HepG2 (cell line): ENCODE measurements around the gene PCGF2. TPM values are rescaled to one million over a fixed set of nuclear protein-coding genes. Genes with fewer than 3 reads are reported as not detected.

ENCODE experiments used
- ARNTL ChIP-seq: sonication (generic); formaldehyde crosslinking; IDR thresholded peaks from 2 replicates; pipeline ENCODE4 v1.4.0; 2020; ENCODE audit warnings: mild to moderate bottlenecking, missing genetic modification reagents
- ATF7-NPFF ChIP-seq: sonication (generic); formaldehyde crosslinking; IDR thresholded peaks from 2 replicates; pipeline ENCODE4 v1.8.1; 2023; ENCODE audit warnings: mild to moderate bottlenecking, low read depth, missing genetic modification reagents, moderate library complexity
- DNMT1 ChIP-seq: sonication (generic); formaldehyde crosslinking; IDR thresholded peaks from 2 replicates; pipeline ENCODE4 v1.5.1; 2020; ENCODE audit warnings: mild to moderate bottlenecking, missing genetic modification reagents
- FOXM1 ChIP-seq: sonication (generic); formaldehyde crosslinking; IDR thresholded peaks from 2 replicates; pipeline ENCODE4 v1.5.0; 2020; ENCODE audit warnings: missing genetic modification reagents
- KLF9 ChIP-seq: IDR thresholded peaks from 2 replicates; pipeline ENCODE4 v1.6.1; 2016; ENCODE audit warnings: low read depth
- MEIS2 ChIP-seq: sonication (generic); formaldehyde crosslinking; IDR thresholded peaks from 2 replicates; pipeline ENCODE4 v1.9.0; 2021; ENCODE audit warnings: mild to moderate bottlenecking, missing genetic modification reagents
- MXD4 ChIP-seq: IDR thresholded peaks from 2 replicates; pipeline ENCODE4 v1.6.1; 2016; ENCODE audit warnings: mild to moderate bottlenecking, missing biosample characterization, missing genetic modification reagents
- NFYB ChIP-seq: sonication (generic); formaldehyde crosslinking; IDR thresholded peaks from 2 replicates; pipeline ENCODE4 v1.4.0; 2020; ENCODE audit warnings: missing genetic modification reagents
- NFYC ChIP-seq: IDR thresholded peaks from 2 replicates; pipeline ENCODE4 v1.6.1; 2016; ENCODE audit warnings: missing genetic modification reagents, missing compliant biosample characterization
- SMARCC2 ChIP-seq: fragments of 450-650 bp; IDR thresholded peaks from 2 replicates; pipeline ENCODE4 v1.6.1; 2017; ENCODE audit warnings: antibody characterized with exemption, mild to moderate bottlenecking
- SYNCRIP ChIP-seq: fragments of 200-400 bp; formaldehyde crosslinking; IDR thresholded peaks from 2 replicates; pipeline ENCODE4 v1.6.1; 2018; ENCODE audit warnings: mild to moderate bottlenecking, low read depth, low read length; ENCODE audit not compliant: insufficient read depth
- ZKSCAN5 ChIP-seq: sonication (generic); formaldehyde crosslinking; IDR thresholded peaks from 2 replicates; pipeline ENCODE4 v1.5.1; 2020; ENCODE audit warnings: mild to moderate bottlenecking, missing genetic modification reagents
- ZNF343 ChIP-seq: sonication (generic); formaldehyde crosslinking; IDR thresholded peaks from 2 replicates; pipeline ENCODE4 v1.4.0; 2020; ENCODE audit warnings: mild to moderate bottlenecking, missing genetic modification reagents
- ZNF501 ChIP-seq: sonication (generic); formaldehyde crosslinking; IDR thresholded peaks from 2 replicates; pipeline ENCODE4 v1.5.1; 2020; ENCODE audit warnings: mild to moderate bottlenecking, moderate library complexity, missing genetic modification reagents
- ZNF607 ChIP-seq: sonication (generic); formaldehyde crosslinking; IDR thresholded peaks from 2 replicates; pipeline ENCODE4 v1.5.1; 2020; ENCODE audit warnings: missing genetic modification reagents, mild to moderate bottlenecking, borderline replicate concordance
- polyA plus RNA-seq, 8 experiments: library from polyadenylated mRNA; depleted of rRNA in 3 of 8; stranded (reverse) in 7 of 8; unstranded in 1 of 8; fragments of >200 nt; fragmentation: Illumina TruSeq in 4 of 8; extraction: Trizol in 4 of 8; gene quantifications; 2 replicates each; pipeline versions ENCODE4 v1.2.1 to v1.2.3, GENCODE V29; 2011 to 2016; ENCODE audit warnings: low read depth in 4 of 8, missing spikeins in 1 of 8, mixed read lengths in 1 of 8; ENCODE audit not compliant: insufficient read depth in 1 of 8
- total RNA-seq, 5 experiments: library from RNA; depleted of rRNA; stranded (reverse); fragments of >200 nt; fragmentation: Illumina TruSeq; extraction: Trizol; gene quantifications; 2 replicates each; pipeline ENCODE4 v1.2.3, GENCODE V29; 2016; ENCODE audit warnings: low read depth in 1 of 5
- TF ChIP-seq, protein P1 (sequence below): sonication (generic); formaldehyde crosslinking; IDR thresholded peaks from 2 replicates; pipeline ENCODE4 v1.4.0; 2020; ENCODE audit warnings: missing genetic modification reagents, borderline replicate concordance
- TF ChIP-seq, protein P2 (sequence below): IDR thresholded peaks from 2 replicates; pipeline ENCODE4 v1.6.1; 2016; ENCODE audit warnings: control low read depth
- TF ChIP-seq, protein P3 (sequence below): sonication (generic); formaldehyde crosslinking; IDR thresholded peaks from 2 replicates; pipeline ENCODE4 v1.4.0; 2020; ENCODE audit warnings: missing genetic modification reagents
- TF ChIP-seq, protein P4 (sequence below): sonication (generic); formaldehyde crosslinking; IDR thresholded peaks from 2 replicates; pipeline ENCODE4 v1.4.0; 2020; ENCODE audit warnings: missing genetic modification reagents, mild to moderate bottlenecking, borderline replicate concordance
- TF ChIP-seq, protein P5 (sequence below): sonication (generic); formaldehyde crosslinking; IDR thresholded peaks from 2 replicates; pipeline ENCODE4 v1.5.0; 2020; ENCODE audit warnings: missing genetic modification reagents, mild to moderate bottlenecking, borderline replicate concordance

Gene PCGF2
- total and polyA plus RNA-seq, 2 of the 13 experiments (the other 11 are each of a cell fraction or from before 2014, with no cell fraction given) = 11.6 to 29.4 TPM

DNA sequence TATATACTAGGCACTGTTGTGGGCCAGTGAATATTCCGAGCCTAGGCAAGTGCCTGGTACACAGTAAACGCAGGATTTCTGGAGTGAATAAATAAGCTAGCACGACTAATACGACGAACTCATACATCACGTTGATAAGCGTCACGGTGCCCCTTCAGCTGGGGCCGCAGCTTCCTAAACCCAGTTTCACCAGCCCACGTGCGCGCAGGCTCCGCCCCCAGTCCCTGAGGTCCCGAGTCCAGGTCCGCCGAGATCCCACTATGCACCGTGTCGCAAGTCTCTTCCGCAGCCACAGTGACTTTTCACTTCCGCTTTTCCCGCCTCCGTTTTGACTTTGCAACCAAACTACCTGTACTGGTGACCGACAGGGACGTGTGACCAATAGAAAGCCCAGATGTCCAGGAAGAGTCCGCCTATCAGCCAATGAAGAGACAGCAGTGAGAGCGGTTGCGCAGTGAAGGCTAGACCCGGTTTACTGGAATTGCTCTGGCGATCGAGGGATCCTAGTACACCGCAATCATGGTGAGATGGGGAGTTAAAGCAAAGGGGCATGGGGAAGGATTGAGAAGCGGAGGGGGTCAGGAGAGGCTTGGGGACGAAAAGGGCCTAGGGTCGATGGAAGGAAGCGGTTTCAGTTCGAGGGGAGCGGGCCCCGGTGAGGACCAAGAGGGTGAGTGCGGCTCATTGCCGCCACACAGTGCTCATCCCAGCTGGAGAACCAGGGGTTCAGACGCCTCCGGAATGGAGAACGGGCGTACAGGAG is 4.4 kb upstream of the PCGF2 start, which contains the start of gene PSMB3 (continued):
- TF ChIP-seq, protein P1, sequence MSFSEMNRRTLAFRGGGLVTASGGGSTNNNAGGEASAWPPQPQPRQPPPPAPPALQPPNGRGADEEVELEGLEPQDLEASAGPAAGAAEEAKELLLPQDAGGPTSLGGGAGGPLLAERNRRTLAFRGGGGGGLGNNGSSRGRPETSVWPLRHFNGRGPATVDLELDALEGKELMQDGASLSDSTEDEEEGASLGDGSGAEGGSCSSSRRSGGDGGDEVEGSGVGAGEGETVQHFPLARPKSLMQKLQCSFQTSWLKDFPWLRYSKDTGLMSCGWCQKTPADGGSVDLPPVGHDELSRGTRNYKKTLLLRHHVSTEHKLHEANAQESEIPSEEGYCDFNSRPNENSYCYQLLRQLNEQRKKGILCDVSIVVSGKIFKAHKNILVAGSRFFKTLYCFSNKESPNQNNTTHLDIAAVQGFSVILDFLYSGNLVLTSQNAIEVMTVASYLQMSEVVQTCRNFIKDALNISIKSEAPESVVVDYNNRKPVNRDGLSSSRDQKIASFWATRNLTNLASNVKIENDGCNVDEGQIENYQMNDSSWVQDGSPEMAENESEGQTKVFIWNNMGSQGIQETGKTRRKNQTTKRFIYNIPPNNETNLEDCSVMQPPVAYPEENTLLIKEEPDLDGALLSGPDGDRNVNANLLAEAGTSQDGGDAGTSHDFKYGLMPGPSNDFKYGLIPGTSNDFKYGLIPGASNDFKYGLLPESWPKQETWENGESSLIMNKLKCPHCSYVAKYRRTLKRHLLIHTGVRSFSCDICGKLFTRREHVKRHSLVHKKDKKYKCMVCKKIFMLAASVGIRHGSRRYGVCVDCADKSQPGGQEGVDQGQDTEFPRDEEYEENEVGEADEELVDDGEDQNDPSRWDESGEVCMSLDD (CRISPR knock-in tag) = peak; percentile 65; the same call in 1 of the 2 replicates
- TF ChIP-seq, protein P2, sequence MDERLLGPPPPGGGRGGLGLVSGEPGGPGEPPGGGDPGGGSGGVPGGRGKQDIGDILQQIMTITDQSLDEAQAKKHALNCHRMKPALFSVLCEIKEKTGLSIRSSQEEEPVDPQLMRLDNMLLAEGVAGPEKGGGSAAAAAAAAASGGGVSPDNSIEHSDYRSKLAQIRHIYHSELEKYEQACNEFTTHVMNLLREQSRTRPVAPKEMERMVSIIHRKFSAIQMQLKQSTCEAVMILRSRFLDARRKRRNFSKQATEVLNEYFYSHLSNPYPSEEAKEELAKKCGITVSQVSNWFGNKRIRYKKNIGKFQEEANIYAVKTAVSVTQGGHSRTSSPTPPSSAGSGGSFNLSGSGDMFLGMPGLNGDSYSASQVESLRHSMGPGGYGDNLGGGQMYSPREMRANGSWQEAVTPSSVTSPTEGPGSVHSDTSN (CRISPR knock-in tag) = peak; percentile 99
- TF ChIP-seq KLF9 (CRISPR knock-in tag) (no peak), ARNTL (CRISPR knock-in tag) (peak; percentile 93), ZNF343 (CRISPR knock-in tag) (peak; percentile 46; the same call in 1 of the 2 replicates), ZKSCAN5 (no peak), FOXM1 (CRISPR knock-in tag) (0 out of 2 replicates have a peak, but pooled peaks have one; percentile 55), SYNCRIP (no peak), NFYC (CRISPR knock-in tag) (peak; percentile 100), MEIS2 (peak; percentile 46; the same call in 1 of the 2 replicates), NFYB (CRISPR knock-in tag) (peak; percentile 99), ATF7-NPFF (CRISPR knock-in tag) (no peak), ZNF501 (CRISPR knock-in tag) (peak; percentile 91), MXD4 (peak; percentile 99), ZNF607 (CRISPR knock-in tag) (peak; percentile 71; the same call in 1 of the 2 replicates), SMARCC2 (no peak), DNMT1 (CRISPR knock-in tag) (no peak)
- TF ChIP-seq, protein P3, sequence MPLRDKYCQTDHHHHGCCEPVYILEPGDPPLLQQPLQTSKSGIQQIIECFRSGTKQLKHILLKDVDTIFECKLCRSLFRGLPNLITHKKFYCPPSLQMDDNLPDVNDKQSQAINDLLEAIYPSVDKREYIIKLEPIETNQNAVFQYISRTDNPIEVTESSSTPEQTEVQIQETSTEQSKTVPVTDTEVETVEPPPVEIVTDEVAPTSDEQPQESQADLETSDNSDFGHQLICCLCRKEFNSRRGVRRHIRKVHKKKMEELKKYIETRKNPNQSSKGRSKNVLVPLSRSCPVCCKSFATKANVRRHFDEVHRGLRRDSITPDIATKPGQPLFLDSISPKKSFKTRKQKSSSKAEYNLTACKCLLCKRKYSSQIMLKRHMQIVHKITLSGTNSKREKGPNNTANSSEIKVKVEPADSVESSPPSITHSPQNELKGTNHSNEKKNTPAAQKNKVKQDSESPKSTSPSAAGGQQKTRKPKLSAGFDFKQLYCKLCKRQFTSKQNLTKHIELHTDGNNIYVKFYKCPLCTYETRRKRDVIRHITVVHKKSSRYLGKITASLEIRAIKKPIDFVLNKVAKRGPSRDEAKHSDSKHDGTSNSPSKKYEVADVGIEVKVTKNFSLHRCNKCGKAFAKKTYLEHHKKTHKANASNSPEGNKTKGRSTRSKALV = no peak
- TF ChIP-seq, protein P4, sequence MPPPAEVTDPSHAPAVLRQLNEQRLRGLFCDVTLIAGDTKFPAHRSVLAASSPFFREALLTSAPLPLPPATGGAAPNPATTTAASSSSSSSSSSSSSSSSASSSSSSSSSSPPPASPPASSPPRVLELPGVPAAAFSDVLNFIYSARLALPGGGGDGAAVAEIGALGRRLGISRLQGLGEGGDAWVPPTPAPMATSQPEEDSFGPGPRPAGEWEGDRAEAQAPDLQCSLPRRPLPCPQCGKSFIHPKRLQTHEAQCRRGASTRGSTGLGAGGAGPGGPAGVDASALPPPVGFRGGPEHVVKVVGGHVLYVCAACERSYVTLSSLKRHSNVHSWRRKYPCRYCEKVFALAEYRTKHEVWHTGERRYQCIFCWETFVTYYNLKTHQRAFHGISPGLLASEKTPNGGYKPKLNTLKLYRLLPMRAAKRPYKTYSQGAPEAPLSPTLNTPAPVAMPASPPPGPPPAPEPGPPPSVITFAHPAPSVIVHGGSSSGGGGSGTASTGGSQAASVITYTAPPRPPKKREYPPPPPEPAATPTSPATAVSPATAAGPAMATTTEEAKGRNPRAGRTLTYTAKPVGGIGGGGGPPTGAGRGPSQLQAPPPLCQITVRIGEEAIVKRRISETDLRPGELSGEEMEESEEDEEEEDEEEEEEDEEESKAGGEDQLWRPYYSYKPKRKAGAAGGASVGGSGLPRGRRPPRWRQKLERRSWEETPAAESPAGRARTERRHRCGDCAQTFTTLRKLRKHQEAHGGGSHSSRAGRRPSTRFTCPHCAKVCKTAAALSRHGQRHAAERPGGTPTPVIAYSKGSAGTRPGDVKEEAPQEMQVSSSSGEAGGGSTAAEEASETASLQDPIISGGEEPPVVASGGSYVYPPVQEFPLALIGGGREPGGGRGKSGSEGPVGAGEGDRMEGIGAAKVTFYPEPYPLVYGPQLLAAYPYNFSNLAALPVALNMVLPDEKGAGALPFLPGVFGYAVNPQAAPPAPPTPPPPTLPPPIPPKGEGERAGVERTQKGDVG (CRISPR knock-in tag) = 0 out of 2 replicates have a peak, but pooled peaks have one; percentile 39
- TF ChIP-seq, protein P5, sequence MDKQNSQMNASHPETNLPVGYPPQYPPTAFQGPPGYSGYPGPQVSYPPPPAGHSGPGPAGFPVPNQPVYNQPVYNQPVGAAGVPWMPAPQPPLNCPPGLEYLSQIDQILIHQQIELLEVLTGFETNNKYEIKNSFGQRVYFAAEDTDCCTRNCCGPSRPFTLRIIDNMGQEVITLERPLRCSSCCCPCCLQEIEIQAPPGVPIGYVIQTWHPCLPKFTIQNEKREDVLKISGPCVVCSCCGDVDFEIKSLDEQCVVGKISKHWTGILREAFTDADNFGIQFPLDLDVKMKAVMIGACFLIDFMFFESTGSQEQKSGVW (CRISPR knock-in tag) = no peak
